ENCODE results near the gene CYS1.
"Not testable (repeated sequence)": the region's sequence is repeated elsewhere in the genome, so short reads cannot be mapped to it uniquely, and the experiment has no call there.

Gene CYS1

DNA sequence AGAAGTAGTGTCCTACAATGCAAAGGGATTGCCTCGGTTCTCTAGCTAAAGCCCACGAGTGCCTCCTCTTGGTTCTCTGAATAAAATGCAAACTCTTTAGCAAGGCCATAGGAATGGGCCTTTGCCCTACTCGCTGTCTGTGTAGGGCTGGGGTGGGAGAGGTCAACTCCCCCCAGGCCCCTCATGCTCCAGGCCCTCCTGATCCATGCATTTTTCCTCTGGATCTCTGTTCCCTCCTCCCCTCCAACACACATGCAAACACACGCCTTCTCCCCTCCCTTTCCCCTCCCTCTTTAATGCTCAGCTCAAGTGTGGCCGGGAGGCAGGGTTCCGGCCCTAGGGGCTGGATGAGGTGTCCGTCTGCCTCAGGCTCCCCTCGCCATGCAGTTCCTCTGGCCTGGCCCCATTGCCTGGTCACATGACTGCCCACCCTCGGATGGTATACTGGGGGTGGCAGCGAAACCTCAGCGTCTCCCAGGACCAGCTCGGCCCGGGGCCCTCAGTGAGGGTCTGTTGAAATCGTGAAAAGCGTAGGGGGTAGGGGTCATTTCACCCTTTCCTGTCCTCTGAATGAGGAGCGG lies 51.7 kb downstream of the CYS1 start:
- no peak for DNase-seq

DNA sequence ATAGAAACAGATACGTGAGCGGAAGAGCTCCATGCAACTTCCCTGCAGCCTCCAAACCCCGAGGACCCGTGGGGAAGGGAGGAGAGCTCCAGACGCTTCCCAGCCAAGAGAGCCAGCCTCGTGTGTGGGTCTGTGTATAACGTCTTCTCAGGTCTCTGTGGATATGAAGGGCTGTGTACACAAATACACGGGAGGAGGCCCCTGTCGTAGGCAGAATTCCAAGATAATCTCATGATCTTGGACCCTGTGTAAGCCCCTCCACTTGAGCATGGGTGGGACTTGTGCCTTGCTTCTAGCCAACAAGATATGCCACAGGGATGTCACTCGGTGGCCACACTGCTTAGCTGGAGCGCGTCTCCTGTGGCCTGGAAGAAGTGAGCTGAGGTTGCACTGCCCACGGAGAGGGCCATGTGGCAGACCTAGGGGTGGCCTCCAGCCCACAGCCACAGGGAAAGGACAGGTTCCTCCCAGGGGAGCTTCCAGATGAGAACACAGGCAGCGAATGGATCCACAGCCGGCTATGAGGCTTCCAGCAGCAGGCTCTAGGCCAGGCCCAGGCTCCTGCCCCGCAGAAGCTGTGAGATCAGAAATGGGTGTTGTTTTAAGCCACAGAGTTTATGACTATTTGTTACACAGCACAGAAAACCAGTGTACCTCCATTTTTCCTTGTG lies 52.4 kb downstream of the CYS1 start:
- DNase-seq: no peak

DNA sequence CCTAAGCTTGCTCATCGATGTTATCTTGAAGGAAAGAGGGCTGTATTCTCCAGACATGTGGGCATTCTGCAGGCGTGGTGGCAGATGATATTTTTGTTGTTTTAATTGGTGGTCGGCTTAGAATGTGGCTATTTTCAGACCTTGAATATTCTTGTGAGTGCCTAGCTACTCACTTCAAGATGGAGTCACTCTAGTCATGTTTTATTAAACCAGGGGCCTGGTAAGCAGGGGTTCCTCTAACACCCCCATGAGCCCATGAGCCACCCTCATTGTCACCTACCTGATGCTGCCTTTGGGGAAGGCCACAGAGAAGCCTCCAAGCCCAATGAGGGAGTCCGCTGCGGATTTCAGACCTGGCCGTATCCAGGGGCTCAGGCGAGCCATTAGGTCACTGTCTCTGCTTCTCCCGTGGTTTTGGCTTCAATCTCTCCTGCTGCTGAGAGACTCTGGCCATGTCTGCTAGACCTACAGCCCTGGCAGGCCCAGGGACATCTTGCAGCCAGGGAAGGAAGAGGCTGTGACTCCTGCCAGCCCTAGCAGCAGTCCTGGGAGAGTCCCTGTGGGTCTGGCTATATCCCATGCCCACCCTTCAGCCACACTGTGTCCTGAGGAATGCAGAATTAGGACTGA lies 53.2 kb downstream of the CYS1 start:
- DNase-seq: no peak

DNA sequence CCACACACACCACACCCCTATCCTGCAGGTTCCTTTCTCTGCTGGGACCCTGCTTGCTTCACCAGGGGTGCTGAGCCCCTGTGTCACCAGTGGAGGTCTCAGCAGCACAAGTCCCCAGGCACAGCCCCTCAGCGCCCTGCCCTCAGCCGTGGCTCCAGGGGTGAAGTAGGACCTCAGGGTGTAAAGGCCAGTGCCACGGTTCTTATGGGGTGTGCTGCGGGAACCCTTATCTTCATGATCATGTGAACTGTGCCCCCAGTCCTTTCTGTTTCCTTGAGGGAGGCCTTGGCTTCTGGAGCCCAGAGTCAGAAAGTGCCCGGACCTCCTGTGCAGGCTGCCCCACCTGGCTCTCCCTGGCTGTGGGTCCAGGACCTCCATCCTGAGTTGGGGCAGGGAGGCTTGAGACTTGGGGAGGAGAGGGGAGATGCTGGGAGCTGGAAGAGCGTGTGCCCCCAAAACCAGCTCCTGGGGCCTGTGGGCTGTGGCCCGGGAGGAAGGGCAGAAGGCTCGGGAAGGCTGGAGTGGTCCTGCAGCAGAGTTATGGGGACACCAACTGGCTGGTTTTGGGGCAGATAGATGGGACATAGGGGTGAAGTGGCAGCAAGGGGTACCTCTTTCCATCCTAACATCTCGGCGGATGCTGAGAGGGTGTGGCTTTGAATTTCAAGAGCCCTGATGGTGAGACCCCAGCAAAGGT lies 57.1 kb downstream of the CYS1 start:
- DNase-seq: no peak

DNA sequence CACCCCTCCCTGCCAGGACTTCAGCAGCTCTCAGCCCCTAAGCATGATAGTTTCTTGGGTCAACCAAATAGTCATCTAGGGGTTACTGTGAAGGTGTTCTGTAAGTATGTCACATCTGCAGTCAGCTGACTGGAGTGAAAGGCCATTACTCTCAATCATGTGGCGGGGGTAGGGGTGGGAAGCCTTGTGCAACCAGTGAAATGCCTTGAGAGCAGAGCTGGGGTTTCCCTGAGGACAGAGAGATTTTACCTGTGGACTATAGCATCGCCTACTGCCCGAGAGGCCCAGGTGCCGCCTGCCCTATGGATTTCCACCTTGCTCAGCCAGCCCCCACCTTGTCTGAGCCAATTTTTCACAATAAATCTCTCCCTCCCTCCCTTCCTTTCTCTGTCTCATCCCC lies 57.8 kb downstream of the CYS1 start:
- no peak for DNase-seq

DNA sequence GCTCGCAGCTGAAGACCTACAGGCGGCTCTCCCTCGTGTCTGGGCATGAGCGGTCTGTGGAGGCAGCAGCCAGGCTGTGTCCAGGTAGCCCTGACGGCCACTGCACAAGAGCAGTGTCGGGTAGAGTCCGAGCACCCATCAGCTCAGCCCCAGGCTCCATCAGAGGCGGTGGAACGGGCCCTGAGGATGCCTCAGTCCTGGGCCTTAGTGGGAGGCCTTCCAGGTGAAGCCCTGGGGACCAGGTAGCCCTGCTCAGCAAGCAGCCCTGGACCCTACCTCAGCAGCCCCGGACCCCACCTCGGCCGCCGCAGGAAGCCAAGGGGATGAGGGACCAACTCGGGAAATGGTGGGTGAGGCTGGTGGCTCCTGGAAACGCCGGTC lies 58.2 kb downstream of the CYS1 start:
- DNase-seq: no peak

DNA sequence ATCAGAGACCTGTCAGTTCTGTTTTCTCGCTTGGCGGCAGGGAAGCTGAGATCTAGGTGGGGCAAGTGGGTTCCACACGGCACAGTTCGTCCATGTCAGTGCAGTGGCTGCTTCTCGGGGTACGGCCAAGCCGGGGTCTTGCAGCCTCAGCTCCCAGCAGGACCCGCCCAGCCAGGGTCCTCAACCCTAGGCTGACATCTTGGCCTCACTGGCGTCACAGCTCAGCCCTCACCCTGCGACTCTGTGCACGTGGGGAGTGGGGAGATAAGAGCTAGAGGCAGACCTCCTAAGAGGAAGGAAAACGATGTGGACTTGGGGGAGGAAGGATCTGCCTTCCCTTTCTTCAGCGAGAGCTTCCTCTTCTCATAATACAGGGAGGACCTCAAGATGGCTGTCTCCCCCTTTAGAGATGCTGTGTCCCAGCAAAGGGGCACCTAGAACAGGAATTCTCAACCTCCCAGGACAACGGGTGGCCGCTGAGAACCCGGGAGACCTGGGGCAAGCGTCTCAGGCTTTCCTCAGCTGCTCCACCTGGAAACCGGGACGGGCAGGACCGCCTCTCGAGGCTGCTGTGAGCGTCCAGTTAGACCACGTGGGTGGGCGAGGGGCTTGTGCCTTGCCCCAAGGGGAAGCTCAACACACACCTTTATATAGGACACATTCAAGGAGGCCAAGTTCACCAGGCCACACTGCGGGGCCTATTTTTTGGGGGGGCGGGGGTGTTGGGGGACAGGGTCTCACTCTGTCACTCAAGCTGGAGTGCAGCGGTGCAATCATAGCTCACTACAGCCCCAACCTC lies 60.4 kb downstream of the CYS1 start:
- DNase-seq: no peak

DNA sequence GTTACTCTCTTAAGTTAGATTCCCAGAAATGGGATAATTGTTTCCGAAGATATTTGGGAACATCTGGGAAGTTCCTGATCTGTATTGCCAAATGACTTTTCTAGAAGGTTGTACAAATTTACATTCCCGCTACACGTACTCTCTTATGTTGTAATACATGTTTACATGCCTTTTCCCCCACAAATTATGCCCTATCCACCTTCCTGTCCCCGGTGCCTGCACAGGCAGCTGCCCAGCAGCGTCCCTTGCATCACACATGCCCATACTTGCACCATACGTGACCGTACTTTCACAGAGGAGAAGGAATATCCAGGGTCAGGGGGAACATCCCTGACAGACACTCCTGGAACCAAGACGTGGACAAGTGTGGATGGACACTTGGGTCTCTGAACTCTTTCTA lies 61.0 kb downstream of the CYS1 start:
- no peak for DNase-seq

DNA sequence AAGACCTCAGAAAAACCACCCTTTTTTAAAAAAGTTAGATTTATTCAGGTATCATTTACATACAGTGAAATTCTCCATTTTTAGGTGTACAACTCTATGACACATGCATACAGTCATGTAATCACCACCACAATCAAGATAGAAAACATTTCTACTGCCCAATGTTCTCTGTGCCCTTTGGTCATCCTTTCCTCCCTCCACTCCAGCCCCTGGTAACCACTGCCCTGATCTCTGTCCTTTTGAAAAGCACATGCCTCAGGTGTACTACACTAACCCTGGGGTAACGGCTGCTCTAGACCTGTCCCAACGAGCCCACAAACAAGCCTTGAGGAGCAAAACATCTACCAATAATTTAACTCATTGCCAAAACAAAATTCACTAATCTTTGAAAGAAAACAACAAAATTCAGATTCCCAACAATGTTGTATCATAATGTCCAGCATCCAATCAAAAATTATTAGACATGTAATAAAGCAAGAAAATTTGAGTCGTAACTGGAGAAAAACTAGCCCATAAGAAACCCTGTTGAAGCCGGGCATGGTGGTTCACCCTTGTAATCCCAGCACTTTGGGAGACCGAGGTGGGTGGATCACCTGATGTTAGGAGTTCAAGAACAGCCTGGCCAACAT lies 62.8 kb downstream of the CYS1 start:
- no peak for DNase-seq

DNA sequence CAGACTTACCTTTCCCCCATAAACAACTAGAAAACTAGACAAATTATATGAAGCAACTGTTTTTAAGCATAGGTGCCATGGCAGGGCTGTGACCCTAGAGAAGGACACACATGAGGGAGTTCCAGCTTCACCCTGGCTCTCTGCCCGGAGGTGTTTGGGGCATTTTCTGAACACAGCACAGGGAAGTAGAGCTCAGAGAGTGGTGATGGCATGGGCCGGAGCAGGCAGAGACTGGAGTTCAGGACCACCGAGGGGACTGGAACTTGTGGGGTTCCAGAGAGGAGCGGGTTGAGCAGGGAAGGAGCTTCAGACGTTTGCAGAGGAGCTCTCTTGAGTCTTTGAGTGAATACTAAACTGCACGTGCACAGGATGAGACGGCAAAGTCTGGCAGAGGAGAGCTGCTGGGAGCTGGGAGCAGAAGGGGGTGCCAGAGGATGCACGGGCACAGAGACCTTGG lies 63.4 kb downstream of the CYS1 start:
- no peak for DNase-seq

DNA sequence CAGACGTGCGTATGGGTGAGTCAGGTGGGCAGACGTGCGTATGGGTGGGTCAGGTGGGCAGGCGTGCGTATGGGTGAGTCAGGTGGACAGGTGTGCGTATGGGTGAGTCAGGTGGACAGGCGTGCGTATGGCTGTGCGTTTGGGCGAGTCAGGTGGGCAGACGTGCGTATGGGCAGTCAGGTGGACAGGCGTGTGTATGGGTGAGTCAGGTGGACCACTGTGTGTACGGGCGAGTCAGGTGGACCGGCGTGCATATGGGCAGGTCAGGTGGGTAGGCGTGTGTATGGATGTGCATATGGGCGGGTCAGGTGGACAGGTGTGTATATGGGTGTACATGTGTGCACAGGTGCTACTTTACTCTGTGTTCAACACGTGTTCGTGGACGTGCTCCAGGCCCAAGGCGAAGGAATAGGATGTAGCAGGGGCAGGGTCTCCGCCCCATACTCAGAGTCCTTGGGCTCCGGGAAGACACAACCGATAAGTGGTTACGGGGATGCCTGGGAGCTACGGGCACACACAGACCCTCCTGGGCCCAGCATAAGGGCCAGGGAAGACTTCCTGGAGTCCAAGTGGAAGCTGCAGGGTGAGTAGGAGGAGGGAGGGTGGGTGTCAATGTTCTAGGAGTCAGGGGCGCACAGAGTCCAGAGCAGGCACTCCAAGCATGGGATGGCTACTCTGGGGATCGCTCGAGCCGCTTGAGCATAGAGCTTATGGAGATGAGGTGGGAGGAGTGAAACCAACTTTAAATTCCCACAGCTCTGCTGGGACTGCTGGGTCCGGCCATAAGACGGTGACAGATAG lies 64.0 kb downstream of the CYS1 start:
- DNase-seq: no peak

DNA sequence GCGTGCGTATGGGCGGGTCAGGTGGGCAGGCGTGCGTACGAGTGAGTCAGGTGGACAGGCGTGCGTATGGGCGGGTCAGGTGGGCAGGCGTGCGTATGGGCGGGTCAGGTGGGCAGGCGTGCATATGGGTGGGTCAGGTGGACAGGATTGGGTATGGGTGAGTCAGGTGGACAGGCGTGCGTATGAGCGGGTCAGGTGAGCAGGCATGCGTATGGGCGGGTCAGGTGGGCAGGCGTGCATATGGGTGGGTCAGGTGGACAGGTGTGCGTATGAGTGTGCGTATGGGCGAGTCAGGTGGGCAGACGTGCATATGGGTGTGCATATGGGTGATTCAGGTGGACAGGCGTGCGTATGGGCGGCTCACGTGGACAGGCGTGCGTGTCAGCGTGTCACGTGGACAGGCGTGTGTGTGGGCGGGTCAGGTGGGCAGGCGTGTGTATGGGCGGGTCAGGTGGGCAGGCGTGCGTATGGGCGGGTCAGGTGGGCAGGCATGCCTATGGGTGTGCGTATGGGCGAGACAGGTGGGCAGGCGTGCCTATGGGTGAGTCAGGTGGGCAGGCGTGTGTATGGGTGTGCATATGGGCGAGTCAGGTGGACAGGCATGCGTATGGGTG lies 64.7 kb downstream of the CYS1 start:
- not testable (repeated sequence) for DNase-seq

DNA sequence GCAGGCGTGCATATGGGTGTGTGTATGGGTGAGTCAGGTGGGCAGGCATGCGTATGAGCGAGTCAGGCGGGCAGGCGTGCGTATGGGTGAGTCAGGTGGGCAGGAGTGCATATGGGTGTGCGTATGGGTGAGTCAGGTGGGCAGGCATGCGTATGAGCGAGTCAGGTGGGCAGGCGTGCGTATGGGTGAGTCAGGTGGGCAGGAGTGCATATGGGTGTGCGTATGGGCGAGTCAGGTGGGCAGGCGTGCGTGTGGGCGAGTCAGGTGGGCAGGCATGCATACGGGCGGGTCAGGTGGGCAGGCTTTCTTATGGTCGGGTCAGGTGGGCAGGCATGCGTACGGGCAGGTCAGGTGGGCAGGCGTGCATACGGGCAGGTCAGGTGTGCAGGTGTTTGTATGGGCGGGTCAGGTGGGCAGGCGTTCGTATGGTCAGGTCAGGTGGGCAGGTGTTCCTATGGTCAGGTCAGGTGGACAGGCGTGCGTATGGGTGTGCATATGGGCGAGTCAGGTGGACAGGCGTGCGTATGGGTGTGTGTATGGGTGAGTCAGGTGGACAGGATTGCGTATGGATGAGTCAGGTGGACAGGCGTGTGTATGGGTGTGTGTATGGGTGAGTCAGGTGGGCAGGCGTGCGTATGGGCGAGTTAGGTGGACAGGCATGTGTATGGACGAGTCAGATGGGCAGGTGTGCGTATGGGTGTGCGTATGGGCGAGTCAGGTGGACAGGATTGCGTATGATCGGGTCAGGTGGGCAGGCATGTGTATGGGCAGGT lies 65.6 kb downstream of the CYS1 start:
- DNase-seq: no peak

DNA sequence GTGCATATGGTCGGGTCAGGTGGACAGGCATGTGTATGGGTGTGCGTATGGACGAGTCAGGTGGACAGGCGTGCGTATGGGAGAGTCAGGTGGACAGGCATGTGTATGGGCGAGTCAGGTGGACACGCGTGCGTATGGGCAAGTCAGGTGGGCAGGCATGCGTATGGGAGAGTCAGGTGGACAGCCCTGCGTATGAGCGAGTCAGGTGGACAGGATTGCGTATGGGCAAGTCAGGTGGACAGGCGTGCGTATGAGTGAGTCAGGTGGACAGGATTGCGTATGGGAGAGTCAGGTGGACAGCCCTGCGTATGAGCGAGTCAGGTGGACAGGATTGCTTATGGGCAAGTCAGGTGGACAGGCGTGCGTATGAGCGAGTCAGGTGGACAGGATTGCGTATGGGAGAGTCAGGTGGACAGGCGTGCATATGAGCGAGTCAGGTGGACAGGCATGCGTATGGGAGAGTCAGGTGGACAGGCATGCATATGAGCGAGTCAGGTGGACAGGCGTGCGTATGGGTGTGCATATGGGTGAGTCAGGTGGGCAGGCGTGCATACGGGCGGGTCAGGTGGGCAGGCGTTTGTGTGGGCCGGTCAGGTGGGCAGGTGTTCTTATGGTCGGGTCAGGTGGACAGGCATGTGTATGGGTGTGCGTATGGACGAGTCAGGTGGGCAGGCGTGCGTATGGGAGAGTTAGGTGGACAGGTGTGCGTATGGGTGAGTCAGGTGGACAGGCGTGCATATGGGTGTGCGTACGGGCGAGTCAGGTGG lies 66.4 kb downstream of the CYS1 start:
- DNase-seq: not testable (repeated sequence)

DNA sequence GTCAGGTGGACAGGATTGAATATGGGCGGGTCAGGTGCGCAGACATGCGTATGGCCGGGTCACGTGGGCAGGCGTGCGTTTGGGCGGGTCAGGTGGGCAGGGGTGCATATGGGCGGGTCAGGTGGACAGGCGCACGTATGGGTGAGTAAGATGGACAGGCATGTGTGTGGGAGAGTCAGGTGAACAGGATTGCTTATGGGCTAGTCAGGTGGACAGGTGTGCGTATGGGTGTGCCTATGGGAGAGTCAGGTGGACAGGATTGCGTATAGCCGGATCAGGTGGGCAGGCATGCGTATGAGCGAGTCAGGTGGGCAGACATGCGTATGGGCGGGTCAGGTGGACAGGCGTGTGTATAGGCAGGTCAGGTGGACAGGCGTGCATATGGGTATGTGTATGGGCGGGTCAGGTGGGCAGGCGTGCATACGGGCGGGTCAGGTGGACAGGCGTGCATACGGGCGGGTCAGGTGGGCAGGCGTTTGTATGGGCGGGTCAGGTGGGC lies 67.2 kb downstream of the CYS1 start:
- DNase-seq: no peak

DNA sequence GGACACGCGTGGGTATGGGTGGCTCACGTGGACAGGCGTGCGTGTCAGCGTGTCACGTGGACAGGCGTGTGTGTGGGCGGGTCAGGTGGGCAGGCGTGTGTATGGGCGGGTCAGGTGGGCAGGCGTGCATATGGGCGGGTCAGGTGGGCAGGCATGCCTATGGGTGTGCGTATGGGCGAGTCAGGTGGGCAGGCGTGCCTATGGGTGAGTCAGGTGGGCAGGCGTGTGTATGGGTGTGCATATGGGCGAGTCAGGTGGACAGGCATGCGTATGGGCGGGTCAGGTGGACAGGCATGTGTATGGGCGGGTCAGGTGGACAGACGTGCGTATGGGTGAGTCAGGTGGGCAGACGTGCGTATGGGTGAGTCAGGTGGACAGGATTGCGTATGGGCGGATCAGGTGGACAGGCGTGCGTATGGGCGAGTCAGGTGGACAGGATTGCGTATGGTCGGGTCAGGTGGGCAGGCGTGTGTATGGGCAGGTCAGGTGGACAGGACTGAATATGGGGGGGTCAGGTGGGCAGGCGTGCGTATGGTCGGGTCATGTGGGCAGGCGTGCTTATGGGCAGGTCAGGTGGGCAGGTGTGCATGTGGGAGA lies 67.7 kb downstream of the CYS1 start:
- not testable (repeated sequence) for DNase-seq

DNA sequence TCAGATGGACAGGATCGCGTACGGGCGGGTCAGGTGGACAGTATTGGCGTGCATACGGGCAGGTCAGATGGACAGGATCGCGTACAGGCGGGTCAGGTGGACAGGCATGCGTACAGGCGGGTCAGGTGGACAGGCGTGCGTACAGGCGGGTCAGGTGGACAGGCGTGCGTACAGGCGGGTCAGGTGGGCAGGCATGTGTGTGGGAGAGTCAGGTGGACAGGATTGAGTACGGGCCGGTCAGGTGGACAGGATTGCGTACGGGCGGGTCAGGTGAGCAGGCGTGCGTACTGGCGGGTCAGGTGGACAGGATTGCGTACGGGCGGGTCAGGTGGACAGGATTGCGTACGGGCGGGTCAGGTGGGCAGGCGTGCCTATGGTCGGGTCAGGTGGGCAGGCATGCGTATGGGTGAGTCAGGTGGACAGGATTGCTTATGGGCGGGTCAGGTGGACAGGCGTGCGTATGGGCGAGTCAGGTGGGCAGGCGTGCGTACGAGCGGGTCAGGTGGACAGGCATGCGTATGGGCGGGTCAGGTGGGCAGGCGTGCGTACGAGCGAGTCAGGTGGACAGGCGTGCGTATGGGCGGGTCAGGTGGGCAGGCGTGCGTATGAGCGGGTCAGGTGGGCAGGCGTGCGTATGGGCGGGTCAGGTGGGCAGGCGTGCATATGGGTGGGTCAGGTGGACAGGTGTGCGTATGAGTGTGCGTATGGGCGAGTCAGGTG lies 68.4 kb downstream of the CYS1 start:
- not testable (repeated sequence) for DNase-seq
